ENCODE measurements around the gene EYA3.
A peak's percentile ranks its signal among the peaks of the same experiment; 100 is the strongest.

EYA3 gene

GRCh38 chr1:28088168-28088961 is at the start of gene EYA3:
Gene EYA3, minus strand, starts transcription at chr1:28088610. Its CDS starts 30,584 bp downstream, at chr1:28058026.
- H3K4me3 ChIP-seq (replicated peaks in 1 of 2; ENCODE audit: low read depth in 2 of 2, low read length in 2 of 2) = peak within 1 kb of the TSS; percentile 81 to 91
- no peak for TF ChIP-seq CTCF (IDR thresholded peaks at IDR 0.05; ENCODE audit: low read depth, low read length)
- peak; percentile 98 to 99 for DNase-seq (ENCODE audit: low read depth in 2 of 2)

GRCh38 chr1:28136922-28137613 is 48.7 kb upstream of the EYA3 start:
- H3K4me3 ChIP-seq (replicated peaks in 1 of 2; ENCODE audit: low read depth in 2 of 2, low read length in 2 of 2) = no peak overlapping the region
- no peak for TF ChIP-seq CTCF (IDR thresholded peaks at IDR 0.05; ENCODE audit: low read depth, low read length)
- DNase-seq (ENCODE audit: low read depth in 2 of 2) = peak in 1 of 2 donors; percentile 51

GRCh38 chr1:28136169-28136921 is 47.9 kb upstream of the EYA3 start:
- DNase-seq (ENCODE audit: low read depth in 2 of 2) = no peak
- TF ChIP-seq CTCF (IDR thresholded peaks at IDR 0.05; ENCODE audit: low read depth, low read length) = no peak
- H3K4me3 ChIP-seq (replicated peaks in 1 of 2; ENCODE audit: low read depth in 2 of 2, low read length in 2 of 2) = no peak overlapping the region

- TF ChIP-seq CTCF (IDR thresholded peaks at IDR 0.05; ENCODE audit: low read depth, low read length) = no peak
- no peak overlapping the region for H3K4me3 ChIP-seq (replicated peaks in 1 of 2; ENCODE audit: low read depth in 2 of 2, low read length in 2 of 2)
- no peak for DNase-seq (ENCODE audit: low read depth in 2 of 2)
These were observed 47.2 kb upstream of the EYA3 start for GRCh38 chr1:28135371-28136168.

GRCh38 chr1:28134651-28135207 is 46.3 kb upstream of the EYA3 start:
- DNase-seq (ENCODE audit: low read depth in 2 of 2) = no peak
- H3K4me3 ChIP-seq (replicated peaks in 1 of 2; ENCODE audit: low read depth in 2 of 2, low read length in 2 of 2) = no peak overlapping the region
- TF ChIP-seq CTCF (IDR thresholded peaks at IDR 0.05; ENCODE audit: low read depth, low read length) = no peak
